ENCODE data around the gene KRT72.

KRT72 gene

DNA sequence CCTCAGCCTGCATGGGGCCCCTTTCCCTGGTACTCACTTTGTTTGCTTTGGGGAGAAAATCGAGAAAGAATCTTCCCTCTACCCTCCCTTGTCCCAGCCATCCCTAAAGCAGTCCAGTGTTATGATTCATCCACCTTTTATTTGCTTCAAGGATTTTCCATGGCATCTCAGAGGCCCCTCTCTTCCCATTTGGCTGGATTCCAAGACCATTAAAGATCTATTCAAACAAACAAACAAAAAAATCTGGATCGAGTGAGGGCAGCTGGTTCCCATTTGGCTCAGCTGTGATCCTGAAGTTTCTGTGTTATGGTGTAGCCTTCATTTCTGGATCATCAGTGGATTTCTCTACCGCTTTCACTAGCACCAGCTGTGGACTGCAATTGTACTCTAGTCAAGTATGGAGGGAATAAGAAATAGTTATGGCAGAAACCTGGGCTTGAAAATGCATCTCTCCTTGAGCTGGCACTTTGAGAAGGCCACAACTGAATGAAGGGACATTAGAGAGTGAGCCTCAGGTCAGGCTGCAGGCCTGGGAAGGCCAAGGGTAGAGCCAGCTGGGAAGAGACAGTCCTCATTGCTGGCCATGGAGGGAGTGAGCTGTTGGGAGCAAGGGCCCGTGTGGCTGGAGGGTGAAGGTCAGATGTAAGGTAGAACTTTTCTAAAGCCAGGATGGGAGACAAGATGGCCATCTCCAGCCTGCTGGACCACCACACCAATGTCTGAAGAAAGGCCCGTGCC is 62.0 kb downstream of the KRT72 start:
- no peak for DNase-seq

GRCh38 chr12:52537101-52537500 is 64.2 kb downstream of the KRT72 start:
- DNase-seq: no peak

Data from activated CD4-positive, alpha-beta T cell treated with anti-CD3 and anti-CD28 coated beads, Interleukin-2, Interleukin-6, amounts not matched to agents 100 ng/mL and 50 ng/mL, durations not matched to agents 16 hours and 8 hours (primary cell).